ENCODE measurements around the gene DIP2C.

DIP2C gene

GRCh38 chr10:388661-389045 lies 300.8 kb downstream of the DIP2C start:
- H3K36me3 ChIP-seq (ENCODE audit: insufficient read depth, low read length) = no peaks in the 10 kb centered on the region
- 0 out of 2 replicates have a peak, but pooled peaks cover 2% of the 10 kb centered on the region for H4K20me1 ChIP-seq (ENCODE audit: insufficient read depth, low read length)
- H3K27me3 ChIP-seq (ENCODE audit: insufficient read depth, low read length, poor library complexity) = no peaks in the 10 kb centered on the region
- no peak overlapping the region for H3K9ac ChIP-seq (ENCODE audit: low read depth, low read length)
- H3K4me1 ChIP-seq (ENCODE audit: insufficient read depth, low read length) = no peaks in the 10 kb centered on the region
- TF ChIP-seq, protein P1, sequence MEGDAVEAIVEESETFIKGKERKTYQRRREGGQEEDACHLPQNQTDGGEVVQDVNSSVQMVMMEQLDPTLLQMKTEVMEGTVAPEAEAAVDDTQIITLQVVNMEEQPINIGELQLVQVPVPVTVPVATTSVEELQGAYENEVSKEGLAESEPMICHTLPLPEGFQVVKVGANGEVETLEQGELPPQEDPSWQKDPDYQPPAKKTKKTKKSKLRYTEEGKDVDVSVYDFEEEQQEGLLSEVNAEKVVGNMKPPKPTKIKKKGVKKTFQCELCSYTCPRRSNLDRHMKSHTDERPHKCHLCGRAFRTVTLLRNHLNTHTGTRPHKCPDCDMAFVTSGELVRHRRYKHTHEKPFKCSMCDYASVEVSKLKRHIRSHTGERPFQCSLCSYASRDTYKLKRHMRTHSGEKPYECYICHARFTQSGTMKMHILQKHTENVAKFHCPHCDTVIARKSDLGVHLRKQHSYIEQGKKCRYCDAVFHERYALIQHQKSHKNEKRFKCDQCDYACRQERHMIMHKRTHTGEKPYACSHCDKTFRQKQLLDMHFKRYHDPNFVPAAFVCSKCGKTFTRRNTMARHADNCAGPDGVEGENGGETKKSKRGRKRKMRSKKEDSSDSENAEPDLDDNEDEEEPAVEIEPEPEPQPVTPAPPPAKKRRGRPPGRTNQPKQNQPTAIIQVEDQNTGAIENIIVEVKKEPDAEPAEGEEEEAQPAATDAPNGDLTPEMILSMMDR (IDR thresholded peaks at IDR 0.05; ENCODE audit: borderline replicate concordance, extremely low read depth, low read length, poor library complexity, severe bottlenecking) = no peak
- TF ChIP-seq EZH2 (IDR thresholded peaks at IDR 0.05; ENCODE audit: borderline replicate concordance, low read depth, low read length, severe bottlenecking) = no peak
- DNase-seq (no peak), ATAC-seq (ENCODE audit: insufficient read depth, low read depth) (no peak)
- H3K27ac ChIP-seq (ENCODE audit: low read length) = no peak overlapping the region
- H3K4me3 ChIP-seq (ENCODE audit: low read depth in 1 of 2, low read length in 2 of 2) = no peak overlapping the region
- H3K4me2 ChIP-seq (ENCODE audit: insufficient read depth, low read length) = no peak overlapping the region
- H3K79me2 ChIP-seq (ENCODE audit: insufficient read depth, low read length) = no peaks in the 10 kb centered on the region
- H3K9me3 ChIP-seq (ENCODE audit: insufficient read depth, low read length, severe bottlenecking) = no peaks in the 10 kb centered on the region
- H2AFZ ChIP-seq (ENCODE audit: low read depth, low read length) = no peak overlapping the region

GRCh38 chr10:387909-388660 lies 301.4 kb downstream of the DIP2C start:
- Histone ChIP-seq H3K4me2 (ENCODE audit: insufficient read depth, low read length) (no peak overlapping the region), H3K9me3 (ENCODE audit: insufficient read depth, low read length, severe bottlenecking) (no peaks in the 10 kb centered on the region), H3K27me3 (ENCODE audit: insufficient read depth, low read length, poor library complexity) (no peaks in the 10 kb centered on the region), H4K20me1 (ENCODE audit: insufficient read depth, low read length) (0 out of 2 replicates have a peak, but pooled peaks cover 2% of the 10 kb centered on the region), H3K4me1 (ENCODE audit: insufficient read depth, low read length) (no peaks in the 10 kb centered on the region), H2AFZ (ENCODE audit: low read depth, low read length) (no peak overlapping the region), H3K9ac (ENCODE audit: low read depth, low read length) (no peak overlapping the region), H3K36me3 (ENCODE audit: insufficient read depth, low read length) (no peaks in the 10 kb centered on the region), H3K4me3 (ENCODE audit: low read depth in 1 of 2, low read length in 2 of 2) (no peak overlapping the region), H3K27ac (ENCODE audit: low read length) (no peak overlapping the region), H3K79me2 (ENCODE audit: insufficient read depth, low read length) (no peaks in the 10 kb centered on the region)
- no peak for ATAC-seq (ENCODE audit: insufficient read depth, low read depth)
- no peak for DNase-seq
- no peak for TF ChIP-seq EZH2 (IDR thresholded peaks at IDR 0.05; ENCODE audit: borderline replicate concordance, low read depth, low read length, severe bottlenecking)
- TF ChIP-seq, protein P1 (IDR thresholded peaks at IDR 0.05; ENCODE audit: borderline replicate concordance, extremely low read depth, low read length, poor library complexity, severe bottlenecking) = no peak

GRCh38 chr10:387593-387891 lies 301.9 kb downstream of the DIP2C start:
- DNase-seq = no peak
- ATAC-seq (ENCODE audit: insufficient read depth, low read depth) = no peak
- Histone ChIP-seq H3K4me3 (ENCODE audit: low read depth in 1 of 2, low read length in 2 of 2) (no peak overlapping the region), H3K27me3 (ENCODE audit: insufficient read depth, low read length, poor library complexity) (no peaks in the 10 kb centered on the region), H2AFZ (ENCODE audit: low read depth, low read length) (no peak overlapping the region), H3K4me2 (ENCODE audit: insufficient read depth, low read length) (no peak overlapping the region), H4K20me1 (ENCODE audit: insufficient read depth, low read length) (0 out of 2 replicates have a peak, but pooled peaks cover 2% of the 10 kb centered on the region), H3K79me2 (ENCODE audit: insufficient read depth, low read length) (no peaks in the 10 kb centered on the region), H3K4me1 (ENCODE audit: insufficient read depth, low read length) (no peaks in the 10 kb centered on the region), H3K36me3 (ENCODE audit: insufficient read depth, low read length) (no peaks in the 10 kb centered on the region), H3K9me3 (ENCODE audit: insufficient read depth, low read length, severe bottlenecking) (no peaks in the 10 kb centered on the region), H3K27ac (ENCODE audit: low read length) (no peak overlapping the region), H3K9ac (ENCODE audit: low read depth, low read length) (no peak overlapping the region)
- TF ChIP-seq, protein P1 (IDR thresholded peaks at IDR 0.05; ENCODE audit: borderline replicate concordance, extremely low read depth, low read length, poor library complexity, severe bottlenecking) = no peak
- TF ChIP-seq EZH2 (IDR thresholded peaks at IDR 0.05; ENCODE audit: borderline replicate concordance, low read depth, low read length, severe bottlenecking) = no peak

Measured in DND-41 (cell line).